Loucy (cell line): ENCODE measurements around the gene MOCS3.

Source experiments
- EZH2phosphoT487 ChIP-seq: fragments of 200-600 bp; IDR thresholded peaks from 2 replicates; pipeline ENCODE4 v1.6.1; 2018; ENCODE audit warnings: antibody characterized with exemption, mild to moderate bottlenecking, moderate library complexity, borderline replicate concordance
- TF ChIP-seq, protein P1 (sequence below): fragments of 200-600 bp; sonication (generic); conservative IDR thresholded peaks from 2 replicates; pipeline ENCODE4 v1.5.1; 2014; ENCODE audit warnings: mild to moderate bottlenecking, antibody characterized with exemption, low read length

- TF ChIP-seq, protein P1, sequence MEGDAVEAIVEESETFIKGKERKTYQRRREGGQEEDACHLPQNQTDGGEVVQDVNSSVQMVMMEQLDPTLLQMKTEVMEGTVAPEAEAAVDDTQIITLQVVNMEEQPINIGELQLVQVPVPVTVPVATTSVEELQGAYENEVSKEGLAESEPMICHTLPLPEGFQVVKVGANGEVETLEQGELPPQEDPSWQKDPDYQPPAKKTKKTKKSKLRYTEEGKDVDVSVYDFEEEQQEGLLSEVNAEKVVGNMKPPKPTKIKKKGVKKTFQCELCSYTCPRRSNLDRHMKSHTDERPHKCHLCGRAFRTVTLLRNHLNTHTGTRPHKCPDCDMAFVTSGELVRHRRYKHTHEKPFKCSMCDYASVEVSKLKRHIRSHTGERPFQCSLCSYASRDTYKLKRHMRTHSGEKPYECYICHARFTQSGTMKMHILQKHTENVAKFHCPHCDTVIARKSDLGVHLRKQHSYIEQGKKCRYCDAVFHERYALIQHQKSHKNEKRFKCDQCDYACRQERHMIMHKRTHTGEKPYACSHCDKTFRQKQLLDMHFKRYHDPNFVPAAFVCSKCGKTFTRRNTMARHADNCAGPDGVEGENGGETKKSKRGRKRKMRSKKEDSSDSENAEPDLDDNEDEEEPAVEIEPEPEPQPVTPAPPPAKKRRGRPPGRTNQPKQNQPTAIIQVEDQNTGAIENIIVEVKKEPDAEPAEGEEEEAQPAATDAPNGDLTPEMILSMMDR = no peak
- TF ChIP-seq EZH2phosphoT487 = no peak
These were observed 21.6 kb downstream of the MOCS3 start for GRCh38 chr20:50980071-50980681.
